Neural cell (in vitro differentiated cells): ENCODE measurements around the gene BST1. TPM values are rescaled to one million over a fixed set of nuclear protein-coding genes. Genes with fewer than 3 reads are reported as not detected.

Experiments
- H2AFZ ChIP-seq: fragments of 200-600, 300-800 bp; sonication (generic), shearing (Covaris generic); 2 replicates; pipeline ENCODE4 v1.6.0; 2014; ENCODE audit warnings: low read depth, mild to moderate bottlenecking, antibody characterized with exemption, low read length, moderate library complexity
- H3F3A ChIP-seq: fragments of 200-600 bp; shearing (Covaris generic); 2 replicates; pipeline ENCODE4 v1.6.1; 2016; ENCODE audit warnings: mild to moderate bottlenecking, moderate library complexity, mixed read lengths, antibody characterized with exemption, low read length; ENCODE audit not compliant: insufficient read depth, poor library complexity, severe bottlenecking
- H3K27ac ChIP-seq: fragments of 200-600, 300-800 bp; sonication (generic), shearing (Covaris generic); 2 replicates; pipeline ENCODE4 v1.5.1; 2014; ENCODE audit warnings: mild to moderate bottlenecking, low read length, moderate library complexity
- H3K27me3 ChIP-seq: fragments of 300-800, 200-600 bp; sonication (generic), shearing (Covaris generic); 2 replicates; pipeline ENCODE4 v1.6.0; 2014; ENCODE audit warnings: mild to moderate bottlenecking, low read depth, low read length, moderate library complexity; ENCODE audit not compliant: insufficient read depth
- H3K36me3 ChIP-seq: fragments of 300-800, 200-600 bp; sonication (generic), shearing (Covaris generic); 2 replicates; pipeline ENCODE4 v1.5.1; 2014; ENCODE audit warnings: mild to moderate bottlenecking, antibody characterized with exemption, low read length, moderate library complexity; ENCODE audit not compliant: insufficient read depth
- H3K4me2 ChIP-seq: fragments of 300-800, 200-600 bp; sonication (generic), shearing (Covaris generic); 2 replicates; pipeline ENCODE4 v1.6.0; 2014; ENCODE audit warnings: mild to moderate bottlenecking, low read length
- H3K4me3 ChIP-seq: fragments of 300-800, 200-600 bp; sonication (generic), shearing (Covaris generic); 2 replicates; pipeline ENCODE4 v1.5.1; 2014; ENCODE audit warnings: mild to moderate bottlenecking, low read length, moderate library complexity
- H3K79me2 ChIP-seq: fragments of 200-600 bp; shearing (Covaris generic); replicated peaks from 2 replicates; pipeline ENCODE4 v1.6.0; 2014; ENCODE audit warnings: mild to moderate bottlenecking, low read length, moderate library complexity; ENCODE audit not compliant: insufficient read depth
- H3K9ac ChIP-seq: fragments of 300-800, 200-600 bp; sonication (generic), shearing (Covaris generic); 2 replicates; pipeline ENCODE4 v1.6.1; 2016; ENCODE audit warnings: mild to moderate bottlenecking, low read length, mixed read lengths
- H3K9me2 ChIP-seq: fragments of 200-600 bp; shearing (Covaris generic); 2 replicates; pipeline ENCODE4 v1.6.1; 2016; ENCODE audit warnings: mild to moderate bottlenecking, low read length, mixed read lengths; ENCODE audit not compliant: insufficient read depth
- H3K9me3 ChIP-seq: fragments of 200-600, 300-800 bp; sonication (generic), shearing (Covaris generic); 2 replicates; pipeline ENCODE4 v1.6.1; 2016; ENCODE audit warnings: mild to moderate bottlenecking, mixed run types, low read length, moderate library complexity, mixed read lengths
- H4K20me1 ChIP-seq: fragments of 200-600 bp; shearing (Covaris generic); 2 replicates; pipeline ENCODE4 v1.6.1; 2016; ENCODE audit warnings: mild to moderate bottlenecking, mixed run types; ENCODE audit not compliant: insufficient read depth
- EP300 ChIP-seq: fragments of 450-650 bp; conservative IDR thresholded peaks from 2 replicates; pipeline ENCODE4 v1.6.1; 2014; ENCODE audit warnings: antibody characterized with exemption, mild to moderate bottlenecking, moderate library complexity; ENCODE audit not compliant: poor library complexity, severe bottlenecking
- MXI1 ChIP-seq: fragments of 450-650 bp; conservative IDR thresholded peaks from 2 replicates; pipeline ENCODE4 v1.6.1; 2014; ENCODE audit warnings: antibody characterized with exemption, mild to moderate bottlenecking; ENCODE audit not compliant: poor library complexity, severe bottlenecking
- POLR2AphosphoS5 ChIP-seq: IDR thresholded peaks from 2 replicates; pipeline ENCODE4 v1.6.1; 2012
- SMC3 ChIP-seq: fragments of 450-650 bp; conservative IDR thresholded peaks from 2 replicates; pipeline ENCODE4 v1.6.1; 2014; ENCODE audit warnings: antibody characterized with exemption, mild to moderate bottlenecking, moderate library complexity; ENCODE audit not compliant: poor library complexity
- TAF1 ChIP-seq: IDR thresholded peaks from 2 replicates; pipeline ENCODE4 v1.6.1; 2012; ENCODE audit warnings: low read depth
- polyA plus RNA-seq: library from polyadenylated mRNA; depleted of rRNA; stranded (reverse); fragments of >200 nt; gene quantifications from 2 replicates; pipeline ENCODE4 v1.2.3, GENCODE V29; 2014
- TF ChIP-seq, protein P1 (sequence below): fragments of 450-650 bp; IDR thresholded peaks from 2 replicates; pipeline ENCODE4 v1.5.1; 2014; ENCODE audit warnings: antibody characterized with exemption, mild to moderate bottlenecking, moderate library complexity; ENCODE audit not compliant: poor library complexity, severe bottlenecking
- TF ChIP-seq, protein P2 (sequence below): IDR thresholded peaks from 2 replicates; pipeline ENCODE4 v1.6.1; 2012; ENCODE audit warnings: borderline replicate concordance

BST1 gene
- polyA plus RNA-seq, 1 donor from 2014 or later = 1.6 TPM

DNA sequence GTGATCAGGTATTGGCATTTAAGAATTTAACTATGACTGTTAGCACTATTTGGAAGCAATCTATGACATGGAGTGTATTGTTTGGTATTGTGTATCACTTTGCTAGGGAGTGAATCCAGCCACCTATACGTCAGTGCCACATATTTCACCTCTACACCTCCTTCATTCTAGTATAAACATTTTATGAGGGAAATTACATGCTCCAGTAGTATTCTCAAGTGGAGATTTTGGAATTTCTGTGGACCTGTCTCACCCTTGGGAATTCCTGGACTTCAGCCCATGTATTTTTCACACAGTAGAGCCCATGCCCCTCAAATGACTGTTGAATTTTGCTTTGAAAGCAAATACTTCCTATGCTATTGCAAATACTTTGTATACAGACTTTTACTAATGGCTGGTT lies 11.3 kb downstream of the BST1 start:
- no peak overlapping the region for H3K9ac ChIP-seq
- no peak overlapping the region for H3K27ac ChIP-seq
- no peaks in the 10 kb centered on the region for H3F3A ChIP-seq
- no peaks in the 10 kb centered on the region for H3K79me2 ChIP-seq
- H3K9me3 ChIP-seq = no peaks in the 10 kb centered on the region
- no peaks in the 10 kb centered on the region for H3K27me3 ChIP-seq
- H3K9me2 ChIP-seq = no peaks in the 10 kb centered on the region
- no peak overlapping the region for H2AFZ ChIP-seq
- TF ChIP-seq POLR2AphosphoS5 = no peak
- TF ChIP-seq MXI1 = no peak
- no peak for TF ChIP-seq EP300
- TF ChIP-seq SMC3 = no peak
- no peak for TF ChIP-seq TAF1
- no peaks in the 10 kb centered on the region for H3K36me3 ChIP-seq
- H3K4me3 ChIP-seq = no peak overlapping the region
- no peaks in the 10 kb centered on the region for H4K20me1 ChIP-seq
- H3K4me2 ChIP-seq = no peak overlapping the region

DNA sequence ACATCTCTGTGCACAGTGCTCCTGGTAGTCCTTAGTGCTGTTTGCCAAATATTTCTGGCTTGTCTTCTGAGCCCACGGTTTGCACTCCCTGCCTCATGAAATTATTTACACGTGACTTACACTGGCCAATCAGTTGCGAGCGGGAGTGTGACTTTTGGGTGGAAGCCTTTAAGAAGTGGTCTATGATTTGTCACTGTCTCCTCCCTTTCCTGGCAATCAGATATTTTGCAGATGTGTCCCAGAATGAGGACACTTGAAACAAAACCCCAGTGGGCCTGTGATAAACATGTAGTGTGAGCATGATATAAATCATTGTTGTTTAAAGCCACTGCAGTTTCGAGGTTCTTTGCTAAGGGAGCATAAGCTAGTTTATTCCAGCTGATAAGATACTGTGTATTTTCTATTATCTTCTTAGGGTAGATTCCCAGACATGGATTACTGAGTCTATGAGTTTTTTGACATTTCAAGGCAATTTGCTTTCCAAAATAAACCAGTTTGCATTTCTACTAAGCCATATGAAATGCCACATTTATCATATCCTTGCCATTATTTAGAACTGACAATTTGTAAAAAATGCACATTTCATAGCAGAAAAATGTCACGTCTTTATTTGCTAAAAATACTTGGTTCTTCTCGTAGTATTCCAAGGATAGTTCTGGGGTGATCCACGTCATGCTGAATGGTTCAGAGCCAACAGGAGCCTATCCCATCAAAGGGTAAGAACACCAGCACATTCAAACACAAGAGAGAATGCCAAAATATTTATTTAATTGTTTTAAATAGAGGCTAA lies 12.0 kb downstream of the BST1 start:
- H3F3A ChIP-seq = no peaks in the 10 kb centered on the region
- no peaks in the 10 kb centered on the region for H3K36me3 ChIP-seq
- H2AFZ ChIP-seq = no peak overlapping the region
- no peaks in the 10 kb centered on the region for H3K9me2 ChIP-seq
- H3K4me3 ChIP-seq = no peak overlapping the region
- no peaks in the 10 kb centered on the region for H3K79me2 ChIP-seq
- H3K27me3 ChIP-seq = no peaks in the 10 kb centered on the region
- H3K4me2 ChIP-seq = no peak overlapping the region
- no peaks in the 10 kb centered on the region for H3K9me3 ChIP-seq
- H4K20me1 ChIP-seq = no peaks in the 10 kb centered on the region
- no peak for TF ChIP-seq POLR2AphosphoS5
- H3K9ac ChIP-seq = no peak overlapping the region
- no peak overlapping the region for H3K27ac ChIP-seq

DNA sequence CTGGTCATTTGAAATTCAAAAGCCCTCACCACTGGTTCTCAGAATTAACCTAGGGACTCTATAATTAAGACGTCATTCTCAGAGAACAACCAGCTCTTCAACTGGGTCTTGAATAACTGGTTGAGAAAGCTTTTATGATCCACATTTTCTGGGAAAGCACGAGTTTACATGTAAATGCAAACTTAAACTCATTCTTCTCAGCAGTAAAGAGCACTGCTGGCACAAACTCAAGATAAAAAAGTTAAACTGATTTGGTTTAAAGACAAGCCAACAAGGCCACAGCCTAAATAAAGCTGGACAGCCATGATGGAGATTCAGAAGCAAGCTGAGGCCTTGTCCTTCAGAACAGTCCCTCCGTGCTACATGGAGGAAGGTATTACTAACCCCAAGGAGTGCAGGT lies 13.2 kb downstream of the BST1 start:
- Histone ChIP-seq H3K27me3 (no peaks in the 10 kb centered on the region), H3K79me2 (no peaks in the 10 kb centered on the region), H2AFZ (no peak overlapping the region), H4K20me1 (no peaks in the 10 kb centered on the region), H3K36me3 (no peaks in the 10 kb centered on the region), H3F3A (no peaks in the 10 kb centered on the region), H3K27ac (no peak overlapping the region), H3K4me3 (no peak overlapping the region), H3K4me2 (no peak overlapping the region), H3K9ac (no peak overlapping the region), H3K9me3 (no peaks in the 10 kb centered on the region), H3K9me2 (no peaks in the 10 kb centered on the region)
- TF ChIP-seq MXI1 (no peak), EP300 (no peak)
- TF ChIP-seq, protein P1, sequence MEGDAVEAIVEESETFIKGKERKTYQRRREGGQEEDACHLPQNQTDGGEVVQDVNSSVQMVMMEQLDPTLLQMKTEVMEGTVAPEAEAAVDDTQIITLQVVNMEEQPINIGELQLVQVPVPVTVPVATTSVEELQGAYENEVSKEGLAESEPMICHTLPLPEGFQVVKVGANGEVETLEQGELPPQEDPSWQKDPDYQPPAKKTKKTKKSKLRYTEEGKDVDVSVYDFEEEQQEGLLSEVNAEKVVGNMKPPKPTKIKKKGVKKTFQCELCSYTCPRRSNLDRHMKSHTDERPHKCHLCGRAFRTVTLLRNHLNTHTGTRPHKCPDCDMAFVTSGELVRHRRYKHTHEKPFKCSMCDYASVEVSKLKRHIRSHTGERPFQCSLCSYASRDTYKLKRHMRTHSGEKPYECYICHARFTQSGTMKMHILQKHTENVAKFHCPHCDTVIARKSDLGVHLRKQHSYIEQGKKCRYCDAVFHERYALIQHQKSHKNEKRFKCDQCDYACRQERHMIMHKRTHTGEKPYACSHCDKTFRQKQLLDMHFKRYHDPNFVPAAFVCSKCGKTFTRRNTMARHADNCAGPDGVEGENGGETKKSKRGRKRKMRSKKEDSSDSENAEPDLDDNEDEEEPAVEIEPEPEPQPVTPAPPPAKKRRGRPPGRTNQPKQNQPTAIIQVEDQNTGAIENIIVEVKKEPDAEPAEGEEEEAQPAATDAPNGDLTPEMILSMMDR = no peak
- TF ChIP-seq, protein P2, sequence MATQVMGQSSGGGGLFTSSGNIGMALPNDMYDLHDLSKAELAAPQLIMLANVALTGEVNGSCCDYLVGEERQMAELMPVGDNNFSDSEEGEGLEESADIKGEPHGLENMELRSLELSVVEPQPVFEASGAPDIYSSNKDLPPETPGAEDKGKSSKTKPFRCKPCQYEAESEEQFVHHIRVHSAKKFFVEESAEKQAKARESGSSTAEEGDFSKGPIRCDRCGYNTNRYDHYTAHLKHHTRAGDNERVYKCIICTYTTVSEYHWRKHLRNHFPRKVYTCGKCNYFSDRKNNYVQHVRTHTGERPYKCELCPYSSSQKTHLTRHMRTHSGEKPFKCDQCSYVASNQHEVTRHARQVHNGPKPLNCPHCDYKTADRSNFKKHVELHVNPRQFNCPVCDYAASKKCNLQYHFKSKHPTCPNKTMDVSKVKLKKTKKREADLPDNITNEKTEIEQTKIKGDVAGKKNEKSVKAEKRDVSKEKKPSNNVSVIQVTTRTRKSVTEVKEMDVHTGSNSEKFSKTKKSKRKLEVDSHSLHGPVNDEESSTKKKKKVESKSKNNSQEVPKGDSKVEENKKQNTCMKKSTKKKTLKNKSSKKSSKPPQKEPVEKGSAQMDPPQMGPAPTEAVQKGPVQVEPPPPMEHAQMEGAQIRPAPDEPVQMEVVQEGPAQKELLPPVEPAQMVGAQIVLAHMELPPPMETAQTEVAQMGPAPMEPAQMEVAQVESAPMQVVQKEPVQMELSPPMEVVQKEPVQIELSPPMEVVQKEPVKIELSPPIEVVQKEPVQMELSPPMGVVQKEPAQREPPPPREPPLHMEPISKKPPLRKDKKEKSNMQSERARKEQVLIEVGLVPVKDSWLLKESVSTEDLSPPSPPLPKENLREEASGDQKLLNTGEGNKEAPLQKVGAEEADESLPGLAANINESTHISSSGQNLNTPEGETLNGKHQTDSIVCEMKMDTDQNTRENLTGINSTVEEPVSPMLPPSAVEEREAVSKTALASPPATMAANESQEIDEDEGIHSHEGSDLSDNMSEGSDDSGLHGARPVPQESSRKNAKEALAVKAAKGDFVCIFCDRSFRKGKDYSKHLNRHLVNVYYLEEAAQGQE = no peak
